ENCODE measurements around the gene CHSY1. TPM values are rescaled to one million over a fixed set of nuclear protein-coding genes. Genes with fewer than 3 reads are reported as not detected.

Gene CHSY1
- total RNA-seq, 4 donors from 2014 or later = 13.3 to 31.6 (median 19.6) TPM

DNA sequence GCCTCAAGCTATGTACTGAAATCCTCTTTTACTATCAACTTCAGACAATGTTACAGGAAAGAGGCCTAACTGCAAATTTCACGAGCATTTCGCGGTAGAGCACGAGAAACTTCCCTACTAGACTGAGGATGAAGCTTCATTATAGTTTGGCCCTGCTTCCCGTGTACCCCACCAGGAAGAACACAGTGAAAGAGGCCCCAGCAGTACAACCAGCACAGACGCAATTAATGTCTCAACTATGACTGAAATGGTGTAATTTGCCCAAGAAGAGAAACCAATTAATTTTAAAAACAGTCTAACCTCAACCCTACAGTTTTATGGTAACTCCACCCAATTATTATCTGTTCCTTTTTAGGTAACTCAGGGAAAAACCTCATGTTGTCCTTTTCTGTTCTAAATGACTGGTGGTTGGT, 12.1 kb downstream of the CHSY1 start:
- Histone ChIP-seq H3K9me3 (no peaks in the 10 kb centered on the region), H3K27ac (replicated peaks in 1 of 4) (peak overlapping the region; percentile 23 to 55 (median 49)), H3K27me3 (no peaks in the 10 kb centered on the region), H3K4me3 (no peak overlapping the region), H3K4me1 (peaks cover 25 to 79% (median 73%) of the 10 kb centered on the region in 4 donors), H3K36me3 (peaks cover 0 to 7% (median 5%) of the 10 kb centered on the region in 4 donors)
- intact Hi-C loops (cut with DNase I) = no loop called here
- no peak for DNase-seq (ENCODE audit: extremely low spot score)
- 76% methylated on average over 6 of the region's 6 CpGs for WGBS
- no peak for TF ChIP-seq CTCF (IDR thresholded peaks at IDR 0.05)
- TF ChIP-seq EP300 (IDR thresholded peaks at IDR 0.05) = no peak

- 86% methylated on average over 12 of the region's 12 CpGs for WGBS
- no peak overlapping the region for H3K27ac ChIP-seq (replicated peaks in 1 of 4)
- no peaks in the 10 kb centered on the region for H3K9me3 ChIP-seq
- H3K4me1 ChIP-seq = peaks cover 11 to 67% (median 63%) of the 10 kb centered on the region in 4 donors
- no peak overlapping the region for H3K4me3 ChIP-seq
- no peaks in the 10 kb centered on the region for H3K27me3 ChIP-seq
- intact Hi-C loops (cut with DNase I) = loop anchor here (2.0 kb wide), 1 partner anchor 48 kb away; no protein-coding TSS in a partner anchor
- no peak for DNase-seq (ENCODE audit: extremely low spot score)
- peaks cover 0 to 26% (median 13%) of the 10 kb centered on the region in 4 donors for H3K36me3 ChIP-seq
- no peak for TF ChIP-seq CTCF (IDR thresholded peaks at IDR 0.05)
These were observed 14.6 kb downstream of the CHSY1 start for GRCh38 chr15:101237251-101237650.

DNA sequence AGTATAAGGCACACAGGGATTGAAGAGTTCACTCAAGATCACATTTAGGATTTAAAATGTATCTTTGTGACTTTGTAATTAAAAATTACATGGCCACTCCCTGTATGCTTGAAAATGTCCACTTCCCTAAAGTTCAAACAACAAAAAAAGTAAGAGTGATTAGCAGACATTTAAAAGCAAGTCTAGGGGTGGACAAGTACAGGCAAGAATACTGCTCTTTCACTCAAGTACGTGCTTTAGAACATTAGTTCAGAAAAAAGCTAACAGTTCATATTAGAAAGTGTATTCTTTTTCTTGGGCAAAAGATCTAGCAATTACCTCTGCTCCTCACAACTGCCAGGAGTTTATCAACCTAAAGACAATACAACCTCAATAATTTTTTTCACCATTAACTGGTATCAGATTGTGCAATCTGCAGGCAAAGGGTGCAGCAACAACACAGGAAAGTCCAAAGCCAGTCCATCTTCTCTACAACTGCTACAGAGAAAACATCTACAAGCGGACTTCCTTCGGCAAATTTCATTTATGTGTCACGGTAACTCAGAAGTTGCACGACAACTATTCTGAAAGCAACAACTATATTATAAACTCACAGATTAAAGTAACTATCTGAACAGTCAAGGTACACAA, 18.1 kb downstream of the CHSY1 start:
- 88% methylated on average over 5 of the region's 5 CpGs for WGBS
- intact Hi-C loops (cut with DNase I) = no loop called here
- H3K9me3 ChIP-seq = peaks cover 0 to 1% (median 0%) of the 10 kb centered on the region in 4 donors
- DNase-seq (ENCODE audit: extremely low spot score) = no peak
- H3K27me3 ChIP-seq = no peaks in the 10 kb centered on the region
- peaks cover 8 to 40% (median 37%) of the 10 kb centered on the region in 4 donors for H3K4me1 ChIP-seq
- H3K36me3 ChIP-seq = peaks cover 0 to 26% (median 13%) of the 10 kb centered on the region in 4 donors
- no peak overlapping the region for H3K27ac ChIP-seq (replicated peaks in 1 of 4)
- no peak overlapping the region for H3K4me3 ChIP-seq
- no peak for TF ChIP-seq EP300 (IDR thresholded peaks at IDR 0.05)
- no peak for TF ChIP-seq CTCF (IDR thresholded peaks at IDR 0.05)
- TF ChIP-seq POLR2AphosphoS5 (IDR thresholded peaks at IDR 0.05) = no peak
- TF ChIP-seq POLR2A (IDR thresholded peaks at IDR 0.05; ENCODE audit: low read depth) = no peak

DNA sequence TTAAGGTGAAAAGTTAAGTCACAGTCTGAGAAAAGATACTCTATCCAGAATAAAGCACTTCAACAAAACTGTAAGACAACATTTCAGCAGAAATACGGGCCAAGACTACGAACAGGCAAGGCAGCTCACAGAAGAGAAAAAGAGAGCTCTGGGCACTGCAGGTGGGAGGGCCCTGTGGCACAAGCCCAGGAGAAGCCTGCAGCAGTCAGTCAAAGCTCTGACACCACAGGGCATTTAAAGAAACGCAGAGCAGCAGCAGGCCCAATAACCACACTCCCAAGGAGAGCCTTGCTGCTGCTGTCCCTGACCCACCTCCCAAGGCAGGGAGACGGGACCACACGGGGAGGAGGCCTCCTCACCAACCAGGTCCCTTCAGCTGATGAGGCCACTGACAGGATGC, 19.2 kb downstream of the CHSY1 start:
- TF ChIP-seq POLR2A (IDR thresholded peaks at IDR 0.05; ENCODE audit: low read depth) (no peak), CTCF (IDR thresholded peaks at IDR 0.05) (no peak), POLR2AphosphoS5 (IDR thresholded peaks at IDR 0.05) (no peak), EP300 (IDR thresholded peaks at IDR 0.05) (no peak)
- peak overlapping the region in 2 of 4 donors; percentile 13 to 20 for H3K27ac ChIP-seq (replicated peaks in 1 of 4)
- no peaks in the 10 kb centered on the region for H3K27me3 ChIP-seq
- WGBS = 38% methylated on average over 3 of the region's 5 CpGs
- peaks cover 0 to 26% (median 13%) of the 10 kb centered on the region in 4 donors for H3K36me3 ChIP-seq
- intact Hi-C loops (cut with DNase I) = no loop called here
- H3K4me3 ChIP-seq = no peak overlapping the region
- peaks cover 8 to 36% (median 28%) of the 10 kb centered on the region in 4 donors for H3K4me1 ChIP-seq
- DNase-seq (ENCODE audit: extremely low spot score) = no peak
- H3K9me3 ChIP-seq = peaks cover 0 to 9% (median 0%) of the 10 kb centered on the region in 4 donors

GRCh38 chr15:101228313-101228712, 23.5 kb downstream of the CHSY1 start:
- peaks cover 8 to 31% (median 24%) of the 10 kb centered on the region in 4 donors for H3K4me1 ChIP-seq
- no peak for DNase-seq (ENCODE audit: extremely low spot score)
- TF ChIP-seq CTCF (IDR thresholded peaks at IDR 0.05) = no peak
- no peak for TF ChIP-seq POLR2AphosphoS5 (IDR thresholded peaks at IDR 0.05)
- TF ChIP-seq EP300 (IDR thresholded peaks at IDR 0.05) = no peak
- H3K27me3 ChIP-seq = no peaks in the 10 kb centered on the region
- no peak overlapping the region for H3K27ac ChIP-seq (replicated peaks in 1 of 4)
- no peak overlapping the region for H3K4me3 ChIP-seq
- peaks cover 0 to 7% (median 2%) of the 10 kb centered on the region in 4 donors for H3K36me3 ChIP-seq
- H3K9me3 ChIP-seq = peaks cover 0 to 9% (median 0%) of the 10 kb centered on the region in 4 donors
- intact Hi-C loops (cut with DNase I) = no loop called here
